Right lobe of liver (tissue), 4 donors: ENCODE results near the gene PRPS2.

ENCODE experiments used
- CTCF ChIP-seq, 4 donors: fragments of 200-600 bp in 3 of 4; fragments of 450-650 bp in 1 of 4; IDR thresholded peaks; one replicate each; pipeline versions ENCODE4 v1.5.1 to v1.8.0; 2016 to 2022; ENCODE audit warnings: antibody characterized with exemption in 4 of 4, mild to moderate bottlenecking in 2 of 4
- POLR2A ChIP-seq: fragments of 450-650 bp; IDR thresholded peaks from one replicate; pipeline ENCODE4 v1.6.1; 2017; ENCODE audit warnings: antibody characterized with exemption, mild to moderate bottlenecking
- donor health status: DM: no; HTN: no; CAD: no.
- donor health status: DM: no; HTN: no; CAD: no.
- donor health status: DM: no; HTN: yes; CAD: no.

DNA sequence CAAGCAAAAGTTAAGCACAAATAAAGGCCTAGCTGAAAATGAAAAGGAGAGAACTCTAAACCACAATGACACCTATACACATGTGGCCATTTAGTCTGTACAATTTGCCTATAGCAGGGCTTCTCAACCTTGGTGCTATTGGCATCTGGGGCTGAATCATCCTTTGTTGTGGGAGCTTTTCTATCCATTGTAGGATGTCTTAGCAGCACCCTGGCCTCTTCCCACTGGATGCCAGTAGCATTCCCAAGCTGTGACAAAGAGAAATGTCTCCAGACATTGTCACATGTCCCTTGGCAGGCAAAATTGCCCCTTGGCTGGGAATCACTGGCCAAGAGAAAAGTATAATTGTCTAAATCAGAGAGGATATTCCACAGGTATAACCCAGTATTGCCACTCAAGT lies 13.5 kb upstream of the PRPS2 start:
- no peak for TF ChIP-seq POLR2A
- TF ChIP-seq CTCF (IDR thresholded peaks at IDR 0.05), result no peak
